Cardiac muscle cell (in vitro differentiated cells and primary cell): ENCODE measurements around the gene KRT6B. TPM values are rescaled to one million over a fixed set of nuclear protein-coding genes. Genes with fewer than 3 reads are reported as not detected.
A peak's percentile ranks its signal among the peaks of the same experiment; 100 is the strongest.

Experiments
- DNase-seq, 2 donors: peaks; one replicate each; pipeline versions ENCODE4 v3.0.0 to v3.0.0-alpha.2; 2010 to 2017; ENCODE audit warnings: low read depth in 1 of 2, low spot score in 1 of 2
- H3K27ac ChIP-seq: fragments of 200-600 bp; sonication (generic); 2 replicates; pipeline ENCODE4 v1.5.1; 2016
- H3K27me3 ChIP-seq: fragments of 200-600 bp; sonication (generic); 2 replicates; pipeline ENCODE4 v1.6.0; 2016; ENCODE audit warnings: control low read depth
- H3K36me3 ChIP-seq: fragments of 200-600 bp; sonication (generic); 2 replicates; pipeline ENCODE4 v1.5.1; 2016; ENCODE audit warnings: control low read depth
- H3K4me1 ChIP-seq: fragments of 200-600 bp; sonication (generic); 2 replicates; pipeline ENCODE4 v1.8.1; 2017; ENCODE audit warnings: low read depth, mild to moderate bottlenecking, mixed run types
- H3K4me3 ChIP-seq: fragments of 200-600 bp; sonication (generic); 2 replicates; pipeline ENCODE4 v1.5.1; 2016; ENCODE audit warnings: mild to moderate bottlenecking
- H3K9me3 ChIP-seq: fragments of 200-600 bp; sonication (generic); 2 replicates; pipeline ENCODE4 v1.5.1; 2017; ENCODE audit warnings: low read depth, mild to moderate bottlenecking, control low read depth
- polyA plus RNA-seq: library from polyadenylated mRNA; unstranded; fragments of >200 nt; fragmentation: Nextera tagmentation; extraction: Ambion mirVana; gene quantifications from 2 replicates; pipeline ENCODE4 v1.2.1, GENCODE V29; 2016
- total RNA-seq: library from RNA; depleted of rRNA; stranded (reverse); fragments of >200 nt; gene quantifications from 2 replicates; pipeline ENCODE4 v1.2.3, GENCODE V29; 2016
- TF ChIP-seq, protein P1 (sequence below): IDR thresholded peaks from 2 replicates; pipeline ENCODE4 v1.5.1; 2012; ENCODE audit warnings: low read depth, mild to moderate bottlenecking, low read length

KRT6B gene
- total and polyA plus RNA-seq, 2 experiments from 2014 or later, result 0.13 TPM; not detected in 1

GRCh38 chr12:52418576-52419110 is 33.3 kb downstream of the KRT6B start:
- H3K27me3 ChIP-seq, result peaks cover 12% of the 10 kb centered on the region
- no peak overlapping the region for H3K27ac ChIP-seq
- H3K36me3 ChIP-seq, result no peaks in the 10 kb centered on the region
- no peaks in the 10 kb centered on the region for H3K4me1 ChIP-seq
- no peak for DNase-seq
- TF ChIP-seq, protein P1, sequence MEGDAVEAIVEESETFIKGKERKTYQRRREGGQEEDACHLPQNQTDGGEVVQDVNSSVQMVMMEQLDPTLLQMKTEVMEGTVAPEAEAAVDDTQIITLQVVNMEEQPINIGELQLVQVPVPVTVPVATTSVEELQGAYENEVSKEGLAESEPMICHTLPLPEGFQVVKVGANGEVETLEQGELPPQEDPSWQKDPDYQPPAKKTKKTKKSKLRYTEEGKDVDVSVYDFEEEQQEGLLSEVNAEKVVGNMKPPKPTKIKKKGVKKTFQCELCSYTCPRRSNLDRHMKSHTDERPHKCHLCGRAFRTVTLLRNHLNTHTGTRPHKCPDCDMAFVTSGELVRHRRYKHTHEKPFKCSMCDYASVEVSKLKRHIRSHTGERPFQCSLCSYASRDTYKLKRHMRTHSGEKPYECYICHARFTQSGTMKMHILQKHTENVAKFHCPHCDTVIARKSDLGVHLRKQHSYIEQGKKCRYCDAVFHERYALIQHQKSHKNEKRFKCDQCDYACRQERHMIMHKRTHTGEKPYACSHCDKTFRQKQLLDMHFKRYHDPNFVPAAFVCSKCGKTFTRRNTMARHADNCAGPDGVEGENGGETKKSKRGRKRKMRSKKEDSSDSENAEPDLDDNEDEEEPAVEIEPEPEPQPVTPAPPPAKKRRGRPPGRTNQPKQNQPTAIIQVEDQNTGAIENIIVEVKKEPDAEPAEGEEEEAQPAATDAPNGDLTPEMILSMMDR, result no peak
- no peak overlapping the region for H3K4me3 ChIP-seq
- H3K9me3 ChIP-seq, result no peaks in the 10 kb centered on the region

- H3K36me3 ChIP-seq, result no peaks in the 10 kb centered on the region
- no peak overlapping the region for H3K27ac ChIP-seq
- no peaks in the 10 kb centered on the region for H3K4me1 ChIP-seq
- DNase-seq, result no peak
- no peak overlapping the region for H3K4me3 ChIP-seq
- H3K27me3 ChIP-seq, result peaks cover 21% of the 10 kb centered on the region
- TF ChIP-seq, protein P1, result no peak
- no peaks in the 10 kb centered on the region for H3K9me3 ChIP-seq
These were observed 34.2 kb downstream of the KRT6B start for GRCh38 chr12:52417740-52418139.

DNA sequence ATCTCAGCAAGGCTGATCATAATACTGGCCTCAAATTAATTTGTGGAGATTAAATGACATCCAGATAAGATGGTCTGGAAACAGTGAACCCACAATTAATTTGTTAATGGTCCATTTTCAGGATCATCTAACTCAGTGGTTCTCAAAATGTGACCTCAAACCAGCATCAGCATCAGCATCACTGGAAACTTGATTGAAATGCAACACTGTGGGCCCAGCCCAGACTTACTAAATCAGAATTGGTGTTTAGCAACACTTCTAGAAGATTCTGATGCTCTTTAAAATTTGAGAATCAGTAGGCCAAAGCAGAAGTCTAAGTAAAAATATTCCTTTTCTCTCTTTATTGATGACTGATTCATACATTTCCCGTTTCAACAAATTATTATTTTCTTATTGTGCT is 35.2 kb downstream of the KRT6B start:
- H3K4me3 ChIP-seq, result no peak overlapping the region
- H3K9me3 ChIP-seq, result no peaks in the 10 kb centered on the region
- H3K4me1 ChIP-seq, result no peaks in the 10 kb centered on the region
- no peaks in the 10 kb centered on the region for H3K36me3 ChIP-seq
- H3K27ac ChIP-seq, result no peak overlapping the region
- DNase-seq, result no peak
- TF ChIP-seq, protein P1, result no peak
- H3K27me3 ChIP-seq, result peaks cover 25% of the 10 kb centered on the region

- no peaks in the 10 kb centered on the region for H3K9me3 ChIP-seq
- peak in 1 of 2 donors; percentile 95 for DNase-seq
- no peaks in the 10 kb centered on the region for H3K36me3 ChIP-seq
- TF ChIP-seq, protein P1, result no peak
- no peak overlapping the region for H3K27ac ChIP-seq
- H3K27me3 ChIP-seq, result peaks cover 25% of the 10 kb centered on the region
- no peak overlapping the region for H3K4me3 ChIP-seq
- H3K4me1 ChIP-seq, result no peaks in the 10 kb centered on the region
These were observed 35.8 kb downstream of the KRT6B start for GRCh38 chr12:52415870-52416750.

DNA sequence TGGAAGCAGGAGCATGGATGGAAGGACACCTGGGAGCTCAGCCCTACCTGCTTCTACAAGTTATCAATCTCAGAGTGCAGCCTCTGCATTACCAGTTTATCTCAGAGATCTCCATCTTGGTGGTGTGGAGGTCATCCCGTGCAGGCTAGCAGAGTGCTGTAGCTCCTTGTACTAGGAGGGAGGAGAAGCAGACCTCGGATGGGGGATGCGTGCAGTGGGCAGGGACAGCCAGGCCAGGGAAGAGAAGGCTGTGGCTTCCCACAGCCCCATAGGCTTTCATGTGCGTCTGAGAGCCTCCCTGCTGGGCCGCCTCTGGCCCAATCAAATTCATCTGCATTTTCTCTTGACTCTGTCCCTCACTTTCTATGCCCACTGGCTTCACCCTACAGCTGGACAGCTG is 37.0 kb downstream of the KRT6B start:
- TF ChIP-seq, protein P1, result no peak
- no peak for DNase-seq
- no peaks in the 10 kb centered on the region for H3K4me1 ChIP-seq
- H3K27me3 ChIP-seq, result peaks cover 19% of the 10 kb centered on the region
- H3K4me3 ChIP-seq, result no peak overlapping the region
- no peaks in the 10 kb centered on the region for H3K9me3 ChIP-seq
- no peak overlapping the region for H3K27ac ChIP-seq
- no peaks in the 10 kb centered on the region for H3K36me3 ChIP-seq
